Measurements from ENCODE around the gene MRPS18B. TPM values are rescaled to one million over a fixed set of nuclear protein-coding genes. Genes with fewer than 3 reads are reported as not detected.

The MRPS18B gene
- total and polyA plus RNA-seq, 2 of the 13 experiments (the other 11 are each of a cell fraction or from before 2014, with no cell fraction given) = 125 to 131 TPM

DNA sequence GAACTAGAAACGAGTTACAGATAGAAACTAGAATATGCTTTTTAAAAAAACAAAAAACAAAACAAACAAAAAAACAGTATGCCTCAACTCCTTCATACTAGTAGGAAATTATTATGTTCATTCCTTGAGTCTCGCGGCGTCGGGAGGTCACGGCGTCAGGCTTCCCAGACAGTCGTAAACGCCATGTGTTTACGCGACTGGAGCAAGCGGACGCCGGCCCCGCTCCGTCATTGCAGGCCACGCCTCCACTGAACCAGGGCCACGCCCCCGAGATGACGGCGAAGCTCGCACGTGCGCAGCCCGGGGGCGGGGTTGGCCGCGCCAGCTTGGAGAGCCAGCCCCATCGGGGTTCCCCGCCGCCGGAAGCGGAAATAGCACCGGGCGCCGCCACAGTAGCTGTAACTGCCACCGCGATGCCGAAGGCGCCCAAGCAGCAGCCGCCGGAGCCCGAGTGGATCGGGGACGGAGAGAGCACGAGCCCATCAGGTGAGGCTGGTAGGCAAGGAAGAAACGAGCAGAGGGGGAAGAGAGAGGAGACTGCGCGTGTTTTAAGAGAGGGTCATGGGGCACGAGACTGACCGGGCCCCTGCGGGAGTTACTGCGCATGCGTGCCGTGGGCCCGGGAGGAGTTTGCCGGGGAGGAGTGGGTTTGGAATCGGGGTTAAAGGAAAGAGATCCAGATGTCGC lies 46.4 kb upstream of the MRPS18B start, which contains the start of gene ABCF1 (continued):
- TF ChIP-seq ISX (CRISPR knock-in tag; conservative IDR thresholded peaks at IDR 0.05) = peak; percentile 79
- TF ChIP-seq SMAD3 (CRISPR knock-in tag; IDR thresholded peaks at IDR 0.05) = peak; percentile 82
- TF ChIP-seq DMAP1 (CRISPR knock-in tag; IDR thresholded peaks at IDR 0.05) = peak; percentile 99
- TF ChIP-seq SP2 (CRISPR knock-in tag; IDR thresholded peaks at IDR 0.05) = peak; percentile 64; the same call in 1 of the 2 replicates
- peak; percentile 56 for TF ChIP-seq ZNF780A (CRISPR knock-in tag; IDR thresholded peaks at IDR 0.05)
- no peak; the same call in 1 of the 2 replicates for TF ChIP-seq ZNF234 (CRISPR knock-in tag; conservative IDR thresholded peaks at IDR 0.05)
- TF ChIP-seq NFE2 (CRISPR knock-in tag; IDR thresholded peaks at IDR 0.05) = no peak
- TF ChIP-seq ZNF83 (CRISPR knock-in tag; IDR thresholded peaks at IDR 0.05; ENCODE audit: borderline replicate concordance) = no peak
- TF ChIP-seq ZNF563 (CRISPR knock-in tag; IDR thresholded peaks at IDR 0.05) = peak; percentile 74; the same call in 1 of the 2 replicates
- TF ChIP-seq ZNF557 (CRISPR knock-in tag; IDR thresholded peaks at IDR 0.05) = peak; percentile 96
- no peak for TF ChIP-seq ZNF496 (CRISPR knock-in tag; IDR thresholded peaks at IDR 0.05; ENCODE audit: insufficient replicate concordance)
- TF ChIP-seq ATM (IDR thresholded peaks at IDR 0.05; ENCODE audit: borderline replicate concordance) = no peak
- TF ChIP-seq, protein P1, sequence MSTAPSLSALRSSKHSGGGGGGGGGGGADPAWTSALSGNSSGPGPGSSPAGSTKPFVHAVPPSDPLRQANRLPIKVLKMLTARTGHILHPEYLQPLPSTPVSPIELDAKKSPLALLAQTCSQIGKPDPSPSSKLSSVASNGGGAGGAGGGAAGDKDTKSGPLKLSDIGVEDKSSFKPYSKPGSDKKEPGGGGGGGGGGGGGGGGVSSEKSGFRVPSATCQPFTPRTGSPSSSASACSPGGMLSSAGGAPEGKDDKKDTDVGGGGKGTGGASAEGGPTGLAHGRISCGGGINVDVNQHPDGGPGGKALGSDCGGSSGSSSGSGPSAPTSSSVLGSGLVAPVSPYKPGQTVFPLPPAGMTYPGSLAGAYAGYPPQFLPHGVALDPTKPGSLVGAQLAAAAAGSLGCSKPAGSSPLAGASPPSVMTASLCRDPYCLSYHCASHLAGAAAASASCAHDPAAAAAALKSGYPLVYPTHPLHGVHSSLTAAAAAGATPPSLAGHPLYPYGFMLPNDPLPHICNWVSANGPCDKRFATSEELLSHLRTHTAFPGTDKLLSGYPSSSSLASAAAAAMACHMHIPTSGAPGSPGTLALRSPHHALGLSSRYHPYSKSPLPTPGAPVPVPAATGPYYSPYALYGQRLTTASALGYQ (CRISPR knock-in tag; IDR thresholded peaks at IDR 0.05) = peak; percentile 78; the same call in 1 of the 2 replicates
- TF ChIP-seq, protein P2, sequence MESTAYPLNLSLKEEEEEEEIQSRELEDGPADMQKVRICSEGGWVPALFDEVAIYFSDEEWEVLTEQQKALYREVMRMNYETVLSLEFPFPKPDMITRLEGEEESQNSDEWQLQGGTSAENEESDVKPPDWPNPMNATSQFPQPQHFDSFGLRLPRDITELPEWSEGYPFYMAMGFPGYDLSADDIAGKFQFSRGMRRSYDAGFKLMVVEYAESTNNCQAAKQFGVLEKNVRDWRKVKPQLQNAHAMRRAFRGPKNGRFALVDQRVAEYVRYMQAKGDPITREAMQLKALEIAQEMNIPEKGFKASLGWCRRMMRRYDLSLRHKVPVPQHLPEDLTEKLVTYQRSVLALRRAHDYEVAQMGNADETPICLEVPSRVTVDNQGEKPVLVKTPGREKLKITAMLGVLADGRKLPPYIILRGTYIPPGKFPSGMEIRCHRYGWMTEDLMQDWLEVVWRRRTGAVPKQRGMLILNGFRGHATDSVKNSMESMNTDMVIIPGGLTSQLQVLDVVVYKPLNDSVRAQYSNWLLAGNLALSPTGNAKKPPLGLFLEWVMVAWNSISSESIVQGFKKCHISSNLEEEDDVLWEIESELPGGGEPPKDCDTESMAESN (CRISPR knock-in tag; conservative IDR thresholded peaks at IDR 0.05) = peak; percentile 97
- TF ChIP-seq ZNF737 (CRISPR knock-in tag; IDR thresholded peaks at IDR 0.05; ENCODE audit: borderline replicate concordance) = 0 out of 2 replicates have a peak, but pooled peaks have one; percentile 78
- peak; percentile 81 for TF ChIP-seq HNRNPK (IDR thresholded peaks at IDR 0.05; ENCODE audit: low read depth, low read length, poor library complexity, severe bottlenecking)
- peak; percentile 66; the same call in 1 of the 2 replicates for TF ChIP-seq SIX4 (CRISPR knock-in tag; IDR thresholded peaks at IDR 0.05)
- TF ChIP-seq ZNF549 (CRISPR knock-in tag; IDR thresholded peaks at IDR 0.05) = no peak
- TF ChIP-seq, protein P3, sequence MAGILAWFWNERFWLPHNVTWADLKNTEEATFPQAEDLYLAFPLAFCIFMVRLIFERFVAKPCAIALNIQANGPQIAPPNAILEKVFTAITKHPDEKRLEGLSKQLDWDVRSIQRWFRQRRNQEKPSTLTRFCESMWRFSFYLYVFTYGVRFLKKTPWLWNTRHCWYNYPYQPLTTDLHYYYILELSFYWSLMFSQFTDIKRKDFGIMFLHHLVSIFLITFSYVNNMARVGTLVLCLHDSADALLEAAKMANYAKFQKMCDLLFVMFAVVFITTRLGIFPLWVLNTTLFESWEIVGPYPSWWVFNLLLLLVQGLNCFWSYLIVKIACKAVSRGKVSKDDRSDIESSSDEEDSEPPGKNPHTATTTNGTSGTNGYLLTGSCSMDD (CRISPR knock-in tag; IDR thresholded peaks at IDR 0.05) = peak; percentile 44
- TF ChIP-seq ZFP41 (CRISPR knock-in tag; IDR thresholded peaks at IDR 0.05; ENCODE audit: borderline replicate concordance) = peak; percentile 77; the same call in 1 of the 2 replicates
- TF ChIP-seq ZNF329 (CRISPR knock-in tag; IDR thresholded peaks at IDR 0.05; ENCODE audit: low read depth) = peak; percentile 83; the same call in 1 of the 2 replicates
- peak; percentile 94 for TF ChIP-seq ELF1 (CRISPR knock-in tag; IDR thresholded peaks at IDR 0.05)
- TF ChIP-seq, protein P4, sequence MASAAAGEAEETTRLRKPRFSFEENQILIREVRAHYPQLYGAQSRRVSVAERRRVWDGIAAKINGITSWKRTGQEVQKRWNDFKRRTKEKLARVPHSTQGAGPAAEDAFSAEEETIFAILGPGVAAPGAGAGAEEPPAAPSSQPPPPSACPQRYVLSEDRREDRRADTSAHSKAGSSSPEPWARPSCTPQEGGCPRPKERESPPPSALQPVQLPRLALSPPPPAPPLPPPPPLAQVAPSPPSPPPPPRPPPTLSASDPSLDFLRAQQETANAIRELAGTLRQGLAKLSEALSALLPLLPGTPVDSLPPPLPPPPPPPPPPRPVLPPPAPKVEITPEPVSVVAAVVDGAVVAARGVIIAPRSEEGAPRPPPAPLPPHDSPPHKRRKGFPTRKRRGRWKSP (CRISPR knock-in tag; IDR thresholded peaks at IDR 0.05) = peak; percentile 93

All from HepG2 (cell line).